Endothelial cell (in vitro differentiated cells): ENCODE data around the gene CASZ1. TPM values are rescaled to one million over a fixed set of nuclear protein-coding genes. Genes with fewer than 3 reads are reported as not detected.
A peak's percentile ranks its signal among the peaks of the same experiment; 100 is the strongest.

Experiments
- DNase-seq: peaks from one replicate; pipeline ENCODE4 v3.0.0; 2021; ENCODE audit warnings: low spot score
- H3K27ac Mint-ChIP-seq: one replicate; pipeline ENCODE4 v1.8.0; 2021; ENCODE audit warnings: mixed read lengths, inconsistent platforms; ENCODE audit not compliant: unreplicated experiment
- H3K27me3 Mint-ChIP-seq: one replicate; pipeline ENCODE4 v1.8.0; 2021; ENCODE audit warnings: mild to moderate bottlenecking, moderate library complexity, mixed read lengths, inconsistent platforms; ENCODE audit not compliant: unreplicated experiment
- H3K36me3 Mint-ChIP-seq: one replicate; pipeline ENCODE4 v1.8.0; 2021; ENCODE audit warnings: mild to moderate bottlenecking, low read depth, mixed read lengths, inconsistent platforms; ENCODE audit not compliant: unreplicated experiment
- H3K4me1 Mint-ChIP-seq: one replicate; pipeline ENCODE4 v1.8.0; 2021; ENCODE audit warnings: mild to moderate bottlenecking, mixed read lengths, inconsistent platforms; ENCODE audit not compliant: unreplicated experiment
- H3K4me3 Mint-ChIP-seq: one replicate; pipeline ENCODE4 v1.8.0; 2021; ENCODE audit warnings: mild to moderate bottlenecking, mixed read lengths, inconsistent platforms; ENCODE audit not compliant: unreplicated experiment
- H3K9me3 Mint-ChIP-seq: one replicate; pipeline ENCODE4 v1.8.0; 2021; ENCODE audit warnings: mixed read lengths, inconsistent platforms; ENCODE audit not compliant: unreplicated experiment
- CTCF ChIP-seq: fragments of 200-600 bp; sonication (generic); IDR thresholded peaks from one replicate; pipeline ENCODE4 v1.5.0; 2021; ENCODE audit warnings: antibody characterized with exemption; ENCODE audit not compliant: unreplicated experiment
- total RNA-seq: library from RNA; stranded (reverse); fragmentation: NEBNext Ultra II Directional; extraction: Animal tissue kit (Norgen Biotek cat#: 25700); gene quantifications from one replicate; pipeline ENCODE4 v1.2.1, GENCODE V29; 2021; ENCODE audit not compliant: unreplicated experiment

CASZ1 gene
- total RNA-seq, 1 donor from 2014 or later: 6.3 TPM

- Mint-ChIP-seq H3K36me3 (peaks cover 8% of the 10 kb centered on the region), H3K9me3 (no peaks in the 10 kb centered on the region), H3K4me3 (peak overlapping the region; percentile 89), H3K4me1 (peaks cover 22% of the 10 kb centered on the region), H3K27ac (no peak overlapping the region), H3K27me3 (peaks cover 6% of the 10 kb centered on the region)
- DNase-seq: peak; percentile 18
- TF ChIP-seq CTCF: no peak
Observed at GRCh38 chr1:10794724-10795275, 1.6 kb downstream of the CASZ1 start.

DNA sequence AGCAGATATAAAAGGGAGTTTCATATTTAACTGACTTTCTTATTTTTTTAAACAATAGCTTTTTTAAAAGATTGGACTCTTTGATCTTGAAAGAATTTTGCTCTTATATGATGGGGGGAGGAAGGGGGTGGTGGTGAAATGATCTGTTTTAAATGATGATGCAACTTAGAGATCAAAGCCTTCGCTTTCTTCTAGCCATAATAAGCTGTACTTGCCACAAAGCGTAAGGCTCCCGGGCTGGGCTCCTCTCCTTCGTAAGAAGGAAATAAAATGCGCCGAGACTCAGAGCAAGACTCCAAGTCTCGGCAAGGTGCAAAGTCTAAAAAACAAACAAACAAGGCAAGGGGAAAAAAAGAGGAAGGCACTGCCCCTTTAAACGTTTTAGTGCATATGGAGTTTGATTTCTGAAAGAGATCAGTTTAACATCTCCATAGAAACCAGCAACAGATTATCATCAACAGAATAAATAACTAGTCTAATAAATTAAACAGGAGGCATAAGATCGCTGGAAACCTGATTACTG is 3.3 kb downstream of the CASZ1 start:
- Mint-ChIP-seq H3K27ac (no peak overlapping the region), H3K36me3 (peaks cover 6% of the 10 kb centered on the region), H3K27me3 (peaks cover 6% of the 10 kb centered on the region), H3K9me3 (no peaks in the 10 kb centered on the region), H3K4me3 (peak overlapping the region; percentile 72), H3K4me1 (peaks cover 15% of the 10 kb centered on the region)
- no peak for TF ChIP-seq CTCF
- no peak for DNase-seq

GRCh38 chr1:10791105-10791951 is 5.1 kb downstream of the CASZ1 start:
- peaks cover 14% of the 10 kb centered on the region for H3K4me1 Mint-ChIP-seq
- no peaks in the 10 kb centered on the region for H3K9me3 Mint-ChIP-seq
- peaks cover 7% of the 10 kb centered on the region for H3K36me3 Mint-ChIP-seq
- H3K27ac Mint-ChIP-seq: no peak overlapping the region
- no peak for DNase-seq
- H3K4me3 Mint-ChIP-seq: no peak overlapping the region
- peaks cover 10% of the 10 kb centered on the region for H3K27me3 Mint-ChIP-seq
- TF ChIP-seq CTCF: no peak

DNA sequence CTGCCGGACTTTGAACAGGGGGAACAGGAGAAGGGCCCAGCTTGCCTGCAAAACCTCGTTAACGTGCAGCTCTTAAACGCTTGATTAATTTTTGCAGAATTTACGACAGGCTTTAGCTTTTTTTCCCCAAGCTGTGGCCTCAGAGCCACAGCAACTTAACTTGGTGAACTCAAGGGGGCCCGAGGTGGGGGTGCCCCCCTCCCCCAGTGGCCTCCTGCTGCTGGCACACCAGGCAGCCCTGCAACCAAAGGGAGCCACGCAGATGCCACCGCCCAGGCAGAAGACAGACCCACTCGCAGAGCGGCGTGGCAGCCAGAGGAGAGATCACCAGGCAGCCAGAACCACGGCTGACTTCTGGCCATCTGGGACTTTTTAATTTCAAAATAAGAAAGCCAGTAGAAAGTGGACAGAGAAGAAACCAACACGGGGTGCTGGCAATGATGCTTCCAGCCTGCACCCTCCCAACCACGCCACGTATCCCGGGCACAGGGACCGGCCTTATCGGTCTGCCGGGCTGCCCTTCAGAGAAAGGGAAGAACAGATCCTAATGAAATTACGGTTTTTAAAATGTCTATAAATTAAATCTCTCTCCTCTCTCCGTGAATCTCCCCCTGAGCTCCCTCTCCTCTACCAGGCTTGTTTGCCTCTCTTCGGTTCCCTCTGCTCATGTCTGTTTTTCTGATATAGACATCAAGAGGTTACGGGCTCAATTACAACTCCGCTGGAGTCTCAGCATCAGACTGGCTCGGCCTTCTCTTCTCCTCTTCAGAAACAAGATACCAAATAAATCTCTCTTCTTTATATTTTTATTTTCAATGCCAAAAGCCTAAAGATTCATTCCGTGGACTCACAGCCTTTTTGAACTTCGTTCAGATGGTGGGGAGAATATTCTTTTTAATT is 6.4 kb downstream of the CASZ1 start:
- no peak for TF ChIP-seq CTCF
- no peak overlapping the region for H3K4me3 Mint-ChIP-seq

More for the DNA sequence above, 6.4 kb downstream of the CASZ1 start:
- Mint-ChIP-seq H3K4me1 (peaks cover 12% of the 10 kb centered on the region), H3K9me3 (no peaks in the 10 kb centered on the region), H3K27ac (no peak overlapping the region), H3K27me3 (peaks cover 10% of the 10 kb centered on the region), H3K36me3 (peaks cover 7% of the 10 kb centered on the region)
- DNase-seq: no peak
